PC-3 (cell line): ENCODE data around the gene ERBB4.

Experiments
- CTCF ChIP-seq: fragments of 300-600 bp; sonication (generic); conservative IDR thresholded peaks from 2 replicates; pipeline ENCODE4 v1.5.1; 2017; ENCODE audit warnings: antibody characterized with exemption, low read depth, mild to moderate bottlenecking, low read length
- EZH2 ChIP-seq: fragments of 300-600 bp; sonication (generic); IDR thresholded peaks from one replicate; pipeline ENCODE4 v1.6.1; 2017; ENCODE audit warnings: antibody characterized with exemption, mild to moderate bottlenecking, low read length; ENCODE audit not compliant: unreplicated experiment
- EZH2phosphoT487 ChIP-seq: fragments of 300-600 bp; sonication (generic); IDR thresholded peaks from 2 replicates; pipeline ENCODE4 v1.6.1; 2018; ENCODE audit warnings: mild to moderate bottlenecking, antibody characterized with exemption, low read length, borderline replicate concordance

GRCh38 chr2:212109217-212109616 is 429.4 kb downstream of the ERBB4 start:
- TF ChIP-seq CTCF, result no peak
- TF ChIP-seq EZH2phosphoT487, result no peak
- no peak for TF ChIP-seq EZH2
